H1 (cell line): Measurements from ENCODE around the gene PRR20B. TPM values are rescaled to one million over a fixed set of nuclear protein-coding genes. Genes with fewer than 3 reads are reported as not detected.
"Not testable (repeated sequence)": the region's sequence is repeated elsewhere in the genome, so short reads cannot be mapped to it uniquely, and the experiment has no call there.

Experiments used
- CTCF ChIA-PET: fragments of 300-600 bp; sonication (Branson Sonifier 250); formaldehyde crosslinking; loops from one replicate; lab custom pipeline; 2021; ENCODE audit not compliant: partially characterized antibody; lab: Charles Lee
- POLR2A ChIA-PET: fragments of 300-600 bp; sonication (Branson Sonifier 250); formaldehyde crosslinking; loops from one replicate; lab custom pipeline; 2021; ENCODE audit warnings: inconsistent platforms; ENCODE audit not compliant: partially characterized antibody; lab: Charles Lee
- DNase-seq, 2 experiments: peaks; one replicate each; pipeline versions ENCODE4 v3.0.0 to v3.0.0-alpha.2; 2010 to 2022; ENCODE audit warnings: low spot score in 2 of 2, low read depth in 1 of 2, mixed read lengths in 1 of 2
- FAIRE-seq: peaks from 2 replicates; lab custom pipeline; 2011; peaks lifted over from hg19 to GRCh38; lab: Jason Lieb, UNC
- H2AFZ ChIP-seq: 2 replicates; pipeline ENCODE4 v1.8.1; 2012; ENCODE audit warnings: low read length, inconsistent platforms
- H2AK5ac ChIP-seq: 2 replicates; pipeline ENCODE4 v1.6.1; 2013; ENCODE audit warnings: low read depth, low read length
- H2BK120ac ChIP-seq: replicated peaks from 2 replicates; pipeline ENCODE3; 2013; ENCODE audit warnings: low read depth, low read length, inconsistent platforms
- H2BK12ac ChIP-seq: 2 replicates; pipeline ENCODE4 v1.6.1; 2013; ENCODE audit warnings: low read depth, low read length
- H2BK15ac ChIP-seq: 2 replicates; pipeline ENCODE4 v1.6.1; 2013; ENCODE audit warnings: low read length
- H2BK20ac ChIP-seq: 2 replicates; pipeline ENCODE4 v1.6.1; 2013; ENCODE audit warnings: low read length
- H2BK5ac ChIP-seq: 2 replicates; pipeline ENCODE4 v1.6.1; 2013; ENCODE audit warnings: low read depth, low read length
- H3K14ac ChIP-seq: 2 replicates; pipeline ENCODE4 v1.6.1; 2013; ENCODE audit warnings: inconsistent platforms; ENCODE audit not compliant: insufficient read length
- H3K18ac ChIP-seq: 2 replicates; pipeline ENCODE4 v1.6.1; 2013; ENCODE audit warnings: low read length; ENCODE audit errors: extremely low read depth
- H3K23ac ChIP-seq: 2 replicates; pipeline ENCODE4 v1.6.1; 2013; ENCODE audit warnings: inconsistent platforms; ENCODE audit not compliant: insufficient read length
- H3K23me2 ChIP-seq: 2 replicates; pipeline ENCODE4 v1.6.1; 2013; ENCODE audit warnings: low read depth, low read length
- H3K27ac ChIP-seq: 2 replicates; pipeline ENCODE4 v1.6.1; 2011; ENCODE audit warnings: low read depth, low read length, inconsistent platforms
- H3K27me3 ChIP-seq, 4 experiments: replicated peaks in 1 of 4; 1 replicate in 1 of 4; 2 replicates in 3 of 4; pipeline versions ENCODE4 v1.6.1 to v1.8.1; 2011 to 2013; ENCODE audit warnings: low read length in 3 of 4, mild to moderate bottlenecking in 3 of 4, inconsistent platforms in 2 of 4, mixed read lengths in 2 of 4, moderate library complexity in 1 of 4; ENCODE audit not compliant: control insufficient read depth in 3 of 4, insufficient read depth in 3 of 4; ENCODE audit errors: extremely low read depth in 1 of 4
- H3K36me3 ChIP-seq, 4 experiments: 2 replicates each; pipeline versions ENCODE4 v1.6.1 to v1.8.1; 2011 to 2013; ENCODE audit warnings: mild to moderate bottlenecking in 4 of 4, low read length in 3 of 4, moderate library complexity in 2 of 4, control low read depth in 1 of 4, inconsistent platforms in 1 of 4; ENCODE audit not compliant: insufficient read depth in 4 of 4, control insufficient read depth in 2 of 4
- H3K4ac ChIP-seq: replicated peaks from 2 replicates; pipeline ENCODE3; 2013; ENCODE audit warnings: low read length, low read depth, mixed read lengths, inconsistent platforms; ENCODE audit not compliant: insufficient read length
- H3K4me1 ChIP-seq, 4 experiments: replicated peaks in 1 of 4; 1 replicate in 1 of 4; 2 replicates in 3 of 4; pipeline versions ENCODE4 v1.6.1 to v1.8.1; 2011 to 2013; ENCODE audit warnings: low read length in 3 of 4, inconsistent platforms in 2 of 4, mixed read lengths in 1 of 4; ENCODE audit not compliant: insufficient read depth in 4 of 4, control insufficient read depth in 3 of 4
- H3K4me2 ChIP-seq, 2 experiments: 2 replicates each; pipeline versions ENCODE4 v1.6.1 to v1.8.1; 2011 to 2013; ENCODE audit warnings: low read depth in 2 of 2, low read length in 2 of 2, control low read depth in 1 of 2, inconsistent platforms in 1 of 2, mild to moderate bottlenecking in 1 of 2; ENCODE audit not compliant: insufficient read depth in 1 of 2
- H3K4me3 ChIP-seq, 4 experiments: fragments of 200-600, 300-600 bp in 1 of 4; sonication (generic), shearing (Covaris generic), sonication (Bioruptor Twin) in 1 of 4; 2 replicates each; pipeline versions ENCODE4 v1.5.1 to v1.8.1; 2011 to 2016; ENCODE audit warnings: low read length in 4 of 4, low read depth in 3 of 4, control low read depth in 2 of 4, inconsistent platforms in 2 of 4, mild to moderate bottlenecking in 2 of 4, mixed read lengths in 1 of 4, moderate library complexity in 1 of 4; ENCODE audit not compliant: insufficient read depth in 2 of 4; ENCODE audit errors: extremely low read depth in 1 of 4
- H3K56ac ChIP-seq: replicated peaks from 2 replicates; pipeline ENCODE3; 2013; ENCODE audit warnings: low read depth, mild to moderate bottlenecking, mixed read lengths, low read length, inconsistent platforms; ENCODE audit not compliant: insufficient read length
- H3K79me1 ChIP-seq: 2 replicates; pipeline ENCODE4 v1.6.1; 2013; ENCODE audit warnings: low read depth, low read length, control low read depth
- H3K79me2 ChIP-seq, 2 experiments: 2 replicates each; pipeline versions ENCODE4 v1.6.1 to v1.8.1; 2012 to 2013; ENCODE audit warnings: low read length in 2 of 2, mild to moderate bottlenecking in 2 of 2, inconsistent platforms in 1 of 2; ENCODE audit not compliant: insufficient read depth in 2 of 2, control insufficient read depth in 1 of 2
- H3K9ac ChIP-seq, 4 experiments: replicated peaks in 1 of 4; 1 replicate in 1 of 4; 2 replicates in 3 of 4; pipeline versions ENCODE4 v1.6.1 to v1.8.1; 2011 to 2013; ENCODE audit warnings: low read depth in 3 of 4, low read length in 3 of 4, control low read depth in 2 of 4, mild to moderate bottlenecking in 2 of 4, moderate library complexity in 2 of 4, inconsistent platforms in 1 of 4; ENCODE audit errors: extremely low read depth in 1 of 4
- H3K9me3 ChIP-seq, 2 experiments: 2 replicates each; pipeline versions ENCODE4 v1.6.1 to v1.8.1; 2012 to 2013; ENCODE audit warnings: mild to moderate bottlenecking in 2 of 2, moderate library complexity in 2 of 2, control low read depth in 1 of 2, inconsistent platforms in 1 of 2, low read depth in 1 of 2, low read length in 1 of 2, mixed read lengths in 1 of 2; ENCODE audit not compliant: insufficient read depth in 2 of 2
- H4K20me1 ChIP-seq, 2 experiments: replicated peaks in 1 of 2; 2 replicates each; pipeline versions ENCODE3 to v1.8.1; 2011 to 2013; ENCODE audit warnings: inconsistent platforms in 2 of 2, low read length in 2 of 2, mild to moderate bottlenecking in 1 of 2; ENCODE audit not compliant: insufficient read depth in 2 of 2, control insufficient read depth in 1 of 2
- H4K5ac ChIP-seq: 2 replicates; pipeline ENCODE4 v1.6.1; 2013; ENCODE audit warnings: low read length, low read depth, mixed read lengths, inconsistent platforms; ENCODE audit not compliant: insufficient read length
- H4K8ac ChIP-seq: 2 replicates; pipeline ENCODE4 v1.8.0; 2013; ENCODE audit warnings: mild to moderate bottlenecking, moderate library complexity, low read length, inconsistent platforms; ENCODE audit not compliant: insufficient read depth; ENCODE audit errors: extremely low read depth
- H4K91ac ChIP-seq: replicated peaks from 2 replicates; pipeline ENCODE3; 2013; ENCODE audit warnings: low read length, mixed read lengths, inconsistent platforms; ENCODE audit not compliant: insufficient read length
- WGBS, 2 experiments: shearing (Covaris generic) in 1 of 2; methylation state at CpG; one replicate each; pipeline versions ENCODE4 v1.1.6 to v1.1.7; 2013 to 2015; ENCODE audit warnings: low lambda C conversion rate in 2 of 2, mixed read lengths in 2 of 2, inconsistent platforms in 1 of 2, low coverage in 1 of 2, missing lambda C conversion rate in 1 of 2; ENCODE audit not compliant: insufficient replicate concordance in 2 of 2, insufficient coverage in 1 of 2, insufficient read length in 1 of 2; ENCODE audit errors: extremely low coverage in 1 of 2, missing lambda C conversion rate in 1 of 2; 5-methylcytosine and 5-hydroxymethylcytosine counted together
- polyA plus RNA-seq, 7 experiments: library from polyadenylated mRNA; depleted of rRNA in 3 of 7; stranded (reverse) in 5 of 7; unstranded in 2 of 7; fragments of >200 nt in 5 of 7; fragments of 200-250 nt in 2 of 7; gene quantifications; 1 replicate in 5 of 7; 2 replicates in 1 of 7; 4 replicates in 1 of 7; pipeline versions ENCODE4 v1.2.1 to v1.2.3, GENCODE V29; 2011 to 2013; ENCODE audit warnings: missing spikeins in 2 of 7, mixed read lengths in 2 of 7
- total RNA-seq: library from RNA; stranded (reverse); fragmentation: NEBNext Ultra II Directional; extraction: Animal tissue kit (Norgen Biotek cat#: 25700); gene quantifications from 2 replicates; pipeline ENCODE4 v1.2.1, GENCODE V29; 2021

Gene PRR20B
- total and polyA plus RNA-seq, 2 of the 8 experiments (the other 6 are each of a cell fraction or from before 2014, with no cell fraction given) = not detected

DNA sequence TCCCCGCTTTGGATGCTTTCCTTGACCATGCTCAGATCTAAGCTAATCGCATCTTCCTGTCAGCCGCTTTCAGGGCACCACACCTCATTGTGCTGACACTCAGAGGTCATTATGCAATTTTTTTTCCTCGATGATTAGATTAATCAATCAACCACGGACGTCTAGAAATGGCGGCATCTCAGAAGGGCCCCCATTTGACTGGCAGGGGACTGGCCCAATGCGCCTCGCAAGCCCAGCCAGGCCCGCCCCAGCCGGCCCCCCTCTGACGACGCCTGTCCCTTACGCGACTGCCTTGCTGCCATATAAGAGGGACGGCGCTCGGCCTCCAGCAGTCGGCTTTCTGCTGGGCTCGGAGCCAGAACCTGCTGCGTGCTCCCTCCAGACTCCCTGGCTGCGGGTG lies 13.0 kb downstream of the PRR20B start, which contains the start of gene PRR20D:
PRR20D (plus strand) TSS at position 301 of the 400 bp plus-strand sequence. CDS start 387 bp downstream, outside the sequence.
- H3K4me1 ChIP-seq, H3K27me3 ChIP-seq, H3K14ac ChIP-seq, H3K4ac ChIP-seq, H3K79me1 ChIP-seq, FAIRE-seq, H2AFZ ChIP-seq, H4K91ac ChIP-seq, H3K27ac ChIP-seq, H2BK20ac ChIP-seq, CTCF ChIA-PET, H3K36me3 ChIP-seq, H3K9ac ChIP-seq, H3K18ac ChIP-seq, H4K20me1 ChIP-seq, H3K4me2 ChIP-seq, H4K5ac ChIP-seq, DNase-seq, H3K23ac ChIP-seq, H3K23me2 ChIP-seq, H2BK5ac ChIP-seq, H2AK5ac ChIP-seq, H3K4me3 ChIP-seq, POLR2A ChIA-PET, H3K56ac ChIP-seq, H4K8ac ChIP-seq, H2BK12ac ChIP-seq, H2BK15ac ChIP-seq, H2BK120ac ChIP-seq, H3K79me2 ChIP-seq, H3K9me3 ChIP-seq: not testable (repeated sequence)
- no CpG with 5 or more reads among the region's 22 CpGs for WGBS, 2 experiments

GRCh38 chr13:57166897-57167296 lies 19.6 kb downstream of the PRR20B start, which contains the start of gene PRR20E:
PRR20E (plus strand) TSS chr13:57167197; CDS start chr13:57167584, 387 bp downstream.
- H3K36me3 ChIP-seq, H4K5ac ChIP-seq, H3K56ac ChIP-seq, H3K79me2 ChIP-seq, H4K91ac ChIP-seq, H3K14ac ChIP-seq, H2AFZ ChIP-seq, H3K23me2 ChIP-seq, H3K27ac ChIP-seq, H3K4me1 ChIP-seq, POLR2A ChIA-PET, H2BK15ac ChIP-seq, H3K9me3 ChIP-seq, H2AK5ac ChIP-seq, CTCF ChIA-PET, FAIRE-seq, DNase-seq, H2BK12ac ChIP-seq, H3K27me3 ChIP-seq, H3K79me1 ChIP-seq, H4K20me1 ChIP-seq, H3K9ac ChIP-seq, H2BK120ac ChIP-seq, H3K18ac ChIP-seq, H3K4me2 ChIP-seq, H4K8ac ChIP-seq, H2BK5ac ChIP-seq, H3K4me3 ChIP-seq, H3K4ac ChIP-seq, H3K23ac ChIP-seq, H2BK20ac ChIP-seq: not testable (repeated sequence)
- whole genome bisulfite sequencing, 2 experiments = no CpG with 5 or more reads among the region's 22 CpGs
